HS-5 (cell line): ENCODE results near the gene PDE1A.
"Not testable (repeated sequence)": the region's sequence is repeated elsewhere in the genome, so short reads cannot be mapped to it uniquely, and the experiment has no call there.

ENCODE experiments used
- DNase-seq: peaks from one replicate; pipeline ENCODE4 v3.0.0-alpha.2; 2012; ENCODE audit warnings: low read depth

PDE1A gene

DNA sequence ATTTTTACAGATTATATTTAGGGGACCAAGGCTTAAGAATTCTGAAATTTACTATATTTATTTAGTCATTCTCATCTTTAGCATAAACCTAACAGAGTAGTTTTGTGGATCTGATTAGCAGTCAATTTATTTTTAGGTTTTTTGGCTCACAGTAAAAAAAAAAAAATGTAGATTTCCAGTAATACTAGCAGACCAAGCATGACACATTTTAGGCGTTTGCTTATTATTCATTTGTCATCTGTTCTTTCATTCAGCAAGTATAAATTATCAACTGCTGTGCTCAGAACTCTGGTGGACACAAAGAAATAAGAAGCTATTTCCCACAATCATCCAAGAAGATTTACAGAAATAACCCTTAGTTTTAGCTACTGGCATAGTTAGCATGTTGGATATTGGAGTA lies 20.6 kb downstream of the PDE1A start:
- DNase-seq = no peak

DNA sequence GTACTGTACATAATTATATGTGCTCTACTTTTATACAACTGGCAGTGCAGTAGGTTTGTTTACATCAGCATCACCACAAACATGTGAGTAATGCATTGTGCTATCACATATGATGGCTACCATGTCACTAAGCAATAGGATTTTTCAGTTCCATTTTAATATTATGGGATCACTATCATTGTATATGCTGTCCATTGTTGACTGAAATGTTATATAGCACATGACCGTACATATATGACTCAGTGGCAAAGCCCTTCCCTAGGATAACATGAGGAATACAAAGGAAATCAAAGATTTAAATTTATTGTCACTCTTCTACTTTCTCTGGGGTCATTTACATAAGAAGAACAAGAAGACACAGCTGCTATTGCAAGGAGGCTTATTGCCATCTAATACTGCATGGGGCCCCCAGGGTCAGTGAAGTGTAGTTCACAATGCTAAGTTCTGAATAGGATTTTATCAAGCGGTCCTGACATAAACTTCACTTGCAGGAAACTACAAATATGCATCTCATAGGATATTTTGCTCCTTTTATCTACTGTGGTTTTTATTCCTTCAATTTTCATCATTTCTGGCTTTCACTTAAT lies 21.8 kb downstream of the PDE1A start:
- DNase-seq = peak; percentile 5

DNA sequence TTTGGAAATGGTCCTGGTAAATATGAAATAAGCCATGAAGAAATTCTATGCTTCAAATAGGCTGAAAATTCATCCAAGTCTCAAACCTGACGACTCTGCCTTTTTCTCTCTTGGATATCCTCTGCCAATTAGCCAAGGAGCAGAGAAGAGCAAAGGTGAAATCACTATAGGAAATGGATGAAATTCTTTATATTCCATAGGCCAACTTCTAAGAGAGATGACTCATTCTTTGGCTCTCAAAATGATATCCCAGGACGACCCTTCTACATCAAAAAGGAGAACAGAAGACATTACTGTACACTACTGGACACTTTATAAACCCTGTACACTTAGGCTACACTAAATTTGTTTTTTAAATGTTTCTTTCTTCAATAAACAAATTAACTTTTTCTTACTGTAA lies 22.7 kb downstream of the PDE1A start:
- peak; percentile 51 for DNase-seq

DNA sequence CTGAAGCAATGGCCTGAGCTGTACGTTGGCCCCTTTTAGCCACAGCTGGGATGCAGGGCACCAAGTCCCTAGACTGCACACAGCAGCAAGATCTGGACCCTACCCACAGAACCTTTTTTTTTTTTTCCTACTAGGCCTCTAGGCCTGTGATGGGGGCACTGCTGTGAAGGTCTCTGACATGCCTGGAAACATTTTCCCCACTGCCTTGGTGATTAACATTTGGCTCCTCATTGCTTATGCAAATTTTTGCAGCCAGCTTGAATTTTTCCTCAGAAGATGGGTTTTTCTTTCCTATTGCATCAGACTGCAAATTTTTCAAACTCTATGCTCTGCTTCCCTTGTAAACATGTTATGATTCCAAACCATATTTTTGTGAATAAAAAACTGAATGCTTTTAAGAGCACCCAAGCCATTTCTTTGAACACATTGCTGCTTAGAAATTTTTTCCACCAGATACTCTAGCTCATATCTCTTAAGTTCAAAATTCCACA lies 33.5 kb downstream of the PDE1A start:
- no peak for DNase-seq

DNA sequence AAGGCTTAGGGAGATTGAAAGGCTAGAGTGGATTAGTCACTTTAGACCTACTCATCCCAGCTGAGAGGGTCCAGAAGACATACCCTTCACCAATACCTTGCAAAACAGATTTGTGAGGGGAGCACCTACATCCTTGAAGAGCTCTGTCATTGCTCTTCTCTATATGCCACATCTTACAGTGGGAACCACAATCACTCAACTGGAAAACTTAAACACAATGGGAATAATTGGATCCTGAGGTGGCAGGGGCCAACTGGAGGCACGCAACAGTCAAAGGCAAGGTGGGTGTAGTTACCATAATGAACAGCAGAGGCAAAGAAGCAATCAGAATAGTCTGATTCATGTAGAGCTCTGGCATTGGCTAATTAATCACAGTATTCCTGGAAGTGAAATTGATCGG lies 35.4 kb downstream of the PDE1A start:
- no peak for DNase-seq

DNA sequence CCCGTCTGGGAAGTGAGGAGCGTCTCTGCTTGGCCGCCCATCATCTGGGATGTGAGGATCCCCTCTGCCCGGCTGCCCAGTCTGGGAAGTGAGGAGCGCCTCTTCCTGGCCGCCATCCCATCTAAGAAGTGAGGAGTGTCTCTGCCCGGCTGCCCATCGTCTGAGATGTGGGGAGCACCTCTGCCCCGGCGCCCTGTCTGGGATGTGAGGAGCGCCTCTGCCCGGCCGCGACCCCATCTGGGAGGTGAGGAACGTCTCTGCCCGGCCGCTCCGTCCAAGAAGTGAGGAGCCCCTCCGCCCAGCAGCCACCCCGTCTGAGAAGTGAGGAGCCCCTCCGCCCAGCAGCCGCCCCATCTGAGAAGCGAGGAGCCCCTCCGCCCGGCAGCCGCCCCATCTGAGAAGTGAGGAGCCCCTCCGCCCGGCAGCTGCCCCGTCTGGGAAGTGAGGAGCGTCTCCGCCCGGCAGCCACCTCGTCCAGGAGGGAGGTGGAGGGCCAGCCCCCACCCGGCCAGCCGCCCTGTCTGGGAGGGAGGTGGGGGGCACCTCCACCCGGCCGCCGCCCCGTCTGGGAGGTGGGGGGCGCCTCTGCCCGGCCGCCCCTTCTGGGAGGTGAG lies 40.5 kb downstream of the PDE1A start:
- not testable (repeated sequence) for DNase-seq

DNA sequence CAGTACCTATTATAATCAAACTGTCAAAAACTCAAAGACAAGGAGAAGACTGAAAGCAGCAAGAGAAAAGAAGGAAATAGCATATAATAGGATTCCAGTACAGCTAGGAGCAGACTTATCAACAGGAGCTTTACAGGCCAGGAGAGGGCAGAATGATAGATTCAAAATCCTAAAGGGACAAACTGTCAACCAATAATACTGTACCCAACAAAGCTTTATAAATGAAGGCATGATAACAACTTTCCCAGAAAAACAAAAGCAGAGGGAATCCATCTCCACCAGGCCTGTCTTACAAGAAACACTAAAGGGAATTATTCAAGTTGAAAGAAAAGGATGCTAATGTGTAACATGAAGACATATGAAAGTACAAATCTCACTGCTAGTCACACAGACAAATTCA lies 42.0 kb downstream of the PDE1A start:
- no peak for DNase-seq

DNA sequence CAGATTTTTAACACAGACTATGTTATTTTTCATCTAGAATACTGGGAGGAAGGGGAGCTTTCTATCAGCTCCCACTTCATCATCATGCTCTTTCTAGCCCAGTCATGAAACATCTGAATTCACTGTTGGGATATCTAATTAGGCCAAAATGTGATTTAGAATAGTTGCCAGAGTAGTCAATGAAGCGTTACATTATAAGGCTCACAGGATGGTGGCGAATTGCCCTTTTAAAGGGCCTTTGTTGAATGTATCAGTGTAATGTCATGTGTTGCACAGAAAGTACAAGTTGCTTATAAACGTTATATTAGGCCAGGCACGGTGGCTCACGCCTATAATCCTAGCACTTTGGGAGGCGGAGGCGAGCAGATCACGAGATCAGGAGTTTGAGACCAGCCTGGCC lies 45.6 kb downstream of the PDE1A start:
- no peak for DNase-seq

DNA sequence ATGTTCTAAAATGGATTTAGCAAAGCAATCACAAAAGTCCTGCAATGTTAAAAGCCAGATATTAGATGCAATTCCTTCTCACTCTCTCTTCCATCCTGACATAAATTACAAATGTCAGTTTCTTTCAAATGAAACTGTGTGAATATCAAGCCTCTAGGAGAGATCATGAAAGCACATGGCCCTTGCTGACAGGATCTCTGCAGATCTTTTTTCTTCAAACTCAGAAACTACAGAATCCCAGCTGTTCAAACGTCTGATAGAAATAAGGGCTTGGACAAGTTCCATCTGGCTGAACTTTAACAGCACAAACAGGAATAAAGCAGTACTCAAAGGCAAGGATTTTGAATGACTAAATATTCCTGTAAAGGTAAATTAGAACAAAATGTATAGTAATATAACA lies 47.6 kb downstream of the PDE1A start:
- DNase-seq = no peak

DNA sequence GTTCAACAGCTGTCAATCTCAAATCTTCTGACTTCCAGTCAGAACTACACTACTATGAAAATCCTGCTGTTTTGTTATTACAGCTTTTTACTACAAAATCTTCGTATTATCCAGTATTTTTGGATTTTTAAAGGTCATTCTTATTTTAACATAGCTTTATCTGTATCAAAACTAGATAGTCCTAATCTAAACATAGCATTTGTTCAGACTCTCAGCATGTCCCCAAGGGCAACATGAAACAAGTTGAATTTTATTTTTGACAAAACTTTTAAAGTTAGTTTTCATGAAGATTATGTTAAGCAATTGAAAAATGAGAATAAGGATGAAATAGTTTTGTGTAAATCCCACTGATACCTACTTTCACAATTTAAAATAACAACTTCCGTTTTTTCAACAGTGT lies 48.1 kb downstream of the PDE1A start:
- no peak for DNase-seq

DNA sequence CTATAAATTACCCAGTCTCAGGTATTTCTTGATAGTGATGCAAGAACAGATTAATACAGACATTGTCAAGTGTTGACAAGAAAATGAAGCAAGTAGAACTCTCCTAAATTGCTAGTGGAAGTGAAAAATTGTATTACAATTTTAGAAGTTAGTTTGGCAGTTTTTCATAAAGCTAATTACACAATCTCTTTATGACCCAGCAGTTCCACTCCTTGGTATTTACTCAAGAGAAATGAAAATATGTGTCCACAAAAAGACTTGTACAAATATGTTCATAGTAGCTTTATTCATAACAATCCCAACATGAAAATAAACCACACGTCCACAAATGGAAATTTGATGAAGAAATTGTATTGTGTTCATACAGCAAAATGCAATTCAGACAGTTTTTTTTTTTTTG lies 49.4 kb downstream of the PDE1A start:
- no peak for DNase-seq

DNA sequence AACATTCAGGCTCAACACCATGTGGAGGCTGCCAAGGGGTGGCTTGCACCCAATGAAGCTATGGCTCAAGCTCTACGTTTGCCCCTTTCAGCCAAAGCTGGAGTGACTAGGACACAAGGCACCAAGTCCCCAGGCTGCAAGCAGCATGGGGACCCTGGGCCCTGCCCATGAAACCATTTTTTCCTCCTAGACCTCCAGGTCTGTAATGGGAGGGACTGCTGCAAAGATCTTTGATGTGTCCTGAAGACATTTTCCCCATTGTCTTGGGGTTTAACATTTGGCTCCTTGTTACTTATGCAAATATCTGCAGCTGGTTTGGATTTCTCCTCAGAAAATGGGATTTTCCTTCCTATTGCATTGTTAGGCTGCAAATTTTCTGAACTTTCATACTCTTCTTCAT lies 51.0 kb downstream of the PDE1A start:
- no peak for DNase-seq

DNA sequence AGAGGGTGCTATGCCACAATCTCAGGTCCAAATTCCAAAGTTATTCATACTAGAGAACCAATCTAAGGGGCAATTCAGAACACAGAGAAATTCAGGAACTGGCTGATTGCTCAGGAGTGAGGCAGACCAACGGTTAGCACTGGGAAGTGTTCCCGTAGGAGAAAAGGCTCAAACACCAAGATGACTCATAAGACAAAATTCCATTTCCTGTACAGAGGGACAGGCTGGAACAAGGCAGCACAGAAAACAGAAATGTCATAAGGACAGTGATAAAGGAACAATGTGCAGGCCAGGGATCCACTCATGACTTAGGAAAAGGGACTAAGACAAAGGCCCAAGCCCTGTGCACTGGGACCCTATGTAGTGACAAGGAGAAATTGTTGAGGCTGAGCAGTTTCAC lies 54.2 kb downstream of the PDE1A start:
- peak; percentile 90 for DNase-seq

DNA sequence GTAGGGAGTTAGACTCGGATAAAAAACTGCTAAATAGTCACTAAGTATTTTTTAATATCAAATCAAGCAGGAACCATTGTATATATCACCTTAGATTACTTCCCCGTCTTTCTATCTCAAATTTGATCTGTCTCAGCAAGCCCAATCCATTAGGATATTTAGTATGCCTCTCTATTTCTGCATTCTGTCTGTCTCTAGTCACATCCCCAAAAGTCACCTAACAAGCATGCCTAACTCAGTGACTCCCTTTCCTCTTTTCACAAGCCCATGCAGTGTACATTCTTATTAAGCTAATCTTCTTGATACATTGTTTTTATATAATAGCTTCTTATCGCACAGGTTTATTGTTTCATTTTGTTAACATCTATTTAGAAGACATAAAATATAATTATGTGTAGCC lies 57.8 kb downstream of the PDE1A start:
- DNase-seq = no peak

DNA sequence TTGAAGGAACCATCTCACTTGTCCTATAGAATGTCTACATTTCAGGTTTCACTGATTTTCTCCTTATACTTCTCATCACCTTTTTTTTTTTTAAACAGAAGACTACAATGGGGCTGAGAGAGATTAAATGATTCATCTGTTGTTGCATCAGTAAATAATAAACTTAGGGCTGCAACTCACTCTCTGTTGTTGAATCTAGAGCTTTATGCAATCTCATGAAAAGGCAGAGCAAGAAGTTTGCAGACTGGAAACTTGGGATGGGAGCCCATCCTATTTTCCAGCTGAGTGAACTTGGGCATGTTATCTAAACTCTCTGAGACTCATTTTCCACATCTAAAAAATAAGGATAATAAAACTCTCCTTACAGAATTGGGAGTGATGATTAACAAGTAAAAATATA lies 58.4 kb downstream of the PDE1A start:
- DNase-seq = peak; percentile 14

DNA sequence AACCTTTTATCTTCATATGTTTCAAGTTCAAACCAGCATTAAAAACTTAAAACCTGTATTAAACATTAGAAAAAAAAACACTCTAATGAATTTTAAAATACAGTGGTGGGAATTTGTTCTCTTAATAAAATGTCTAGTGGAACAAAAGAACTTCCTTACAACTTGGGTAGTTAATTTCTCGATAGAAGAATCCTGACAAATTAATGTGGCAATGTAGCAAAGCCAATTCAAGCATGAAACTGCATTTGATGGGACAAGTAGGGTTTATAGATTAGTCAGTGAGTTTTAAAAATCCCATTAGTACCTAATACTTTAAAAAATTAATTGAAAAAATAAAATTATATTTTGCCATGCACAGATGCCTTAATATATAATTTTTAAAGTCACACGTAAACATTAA lies 59.4 kb downstream of the PDE1A start:
- DNase-seq = no peak

DNA sequence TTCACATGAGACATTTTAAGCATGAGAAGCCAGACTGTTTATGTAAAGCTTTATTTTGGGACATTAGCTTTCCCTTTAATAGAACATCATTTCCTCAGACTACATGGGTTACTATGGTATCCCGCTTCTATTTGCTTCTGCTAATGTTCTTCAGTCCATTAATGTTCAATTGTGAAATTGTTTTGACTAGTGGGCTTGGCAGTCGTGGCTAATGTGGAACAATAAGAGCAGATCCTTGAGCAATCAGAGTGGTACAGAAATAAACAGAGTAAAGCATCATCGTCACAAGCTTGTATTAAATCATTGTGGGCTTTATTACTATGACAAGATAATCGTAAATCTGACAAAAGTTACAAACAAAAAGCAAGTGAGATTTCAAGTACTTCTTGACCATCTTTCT lies 60.2 kb downstream of the PDE1A start:
- DNase-seq = no peak

DNA sequence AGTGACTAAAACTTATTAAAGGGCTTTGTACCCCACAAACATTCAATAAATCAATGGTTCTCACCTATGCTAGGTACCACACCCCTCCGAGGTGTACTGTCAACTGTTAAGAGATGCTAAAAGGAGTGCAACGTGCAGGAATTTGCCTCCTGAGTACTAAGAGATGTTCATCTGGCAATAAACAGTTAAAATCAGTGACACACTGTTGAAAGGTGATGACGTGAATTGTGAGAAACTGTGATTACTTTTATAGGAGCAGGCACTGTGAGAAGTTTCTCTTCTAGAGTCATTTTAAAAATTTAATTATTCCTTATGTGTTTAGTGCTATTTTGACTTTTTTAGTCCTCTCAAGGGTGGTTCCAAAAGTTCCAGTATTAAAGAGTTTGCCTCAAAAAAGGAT lies 61.0 kb downstream of the PDE1A start:
- no peak for DNase-seq

DNA sequence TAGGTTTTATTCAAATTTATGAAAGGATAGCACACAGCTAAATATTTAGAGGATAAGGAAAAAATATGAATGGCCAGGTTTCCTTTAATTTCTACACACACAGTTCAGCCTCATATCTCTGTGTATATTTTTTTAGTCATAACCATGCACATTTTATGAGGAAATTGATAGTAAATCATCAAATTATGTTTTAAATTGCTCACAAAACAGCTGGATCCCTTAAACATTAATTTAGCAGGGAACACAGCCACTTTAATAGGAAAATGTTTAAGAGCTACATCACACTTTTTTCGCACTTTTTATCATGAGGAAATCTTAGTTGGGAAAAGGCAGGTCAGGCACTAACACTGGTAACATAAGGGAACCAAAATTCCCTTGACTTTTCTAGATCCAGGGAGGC lies 65.4 kb downstream of the PDE1A start:
- DNase-seq = no peak

DNA sequence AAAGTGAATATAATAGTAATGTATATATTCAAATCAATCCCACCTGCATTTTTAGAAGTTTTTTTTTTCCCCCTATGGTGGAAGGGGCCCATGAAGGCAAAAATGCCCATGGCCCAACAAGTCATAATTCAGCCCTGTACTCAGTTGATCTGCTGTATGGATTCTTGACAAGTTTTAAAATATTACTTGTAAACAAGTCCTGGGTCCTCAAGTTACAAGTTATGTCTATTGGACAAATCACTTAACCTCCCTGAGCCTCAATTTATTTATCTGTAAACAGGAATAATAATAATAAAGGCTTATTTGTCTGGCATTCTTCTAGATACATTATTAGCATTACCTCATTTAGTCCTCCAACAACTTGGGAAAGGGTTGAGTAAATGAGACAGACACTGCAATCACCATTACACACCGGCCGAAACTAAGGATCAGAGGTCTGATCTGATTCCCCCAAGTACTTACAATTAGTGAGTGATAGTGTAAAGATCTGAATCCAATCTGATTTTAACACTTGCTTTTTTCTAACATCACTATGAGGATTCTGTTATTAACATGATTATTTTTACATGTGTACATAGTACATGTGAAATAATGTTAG lies 66.1 kb downstream of the PDE1A start:
- no peak for DNase-seq

DNA sequence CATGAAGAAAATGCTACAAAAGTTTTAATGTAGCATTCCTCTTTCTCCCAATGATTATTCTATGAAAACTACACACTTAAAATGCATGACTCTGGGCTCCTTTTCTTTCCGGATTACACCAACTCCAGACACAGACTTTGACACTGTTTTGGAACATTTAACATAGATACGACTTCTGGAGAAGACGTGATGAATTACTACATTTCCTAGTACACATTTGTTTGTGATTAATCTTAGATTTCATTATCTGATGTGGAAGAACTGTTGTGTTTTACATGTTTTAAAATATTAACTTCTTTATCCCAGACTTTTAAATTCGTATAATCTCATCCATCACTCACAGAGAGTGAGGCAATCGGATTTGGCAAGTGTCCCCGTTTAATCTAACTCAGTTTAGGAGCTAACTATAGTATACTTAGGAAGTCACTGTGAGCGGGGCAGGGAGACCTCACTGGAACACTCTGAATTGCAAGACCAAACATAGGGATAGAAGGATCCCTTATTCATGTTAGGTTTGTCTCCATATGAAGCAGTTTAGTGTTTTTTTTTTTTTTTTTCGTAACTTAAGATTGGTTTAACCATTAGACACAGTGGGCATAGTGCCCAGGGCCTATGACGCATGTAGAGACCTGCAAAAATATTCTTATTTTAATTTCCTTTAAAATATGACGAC lies 66.7 kb downstream of the PDE1A start:
- no peak for DNase-seq

DNA sequence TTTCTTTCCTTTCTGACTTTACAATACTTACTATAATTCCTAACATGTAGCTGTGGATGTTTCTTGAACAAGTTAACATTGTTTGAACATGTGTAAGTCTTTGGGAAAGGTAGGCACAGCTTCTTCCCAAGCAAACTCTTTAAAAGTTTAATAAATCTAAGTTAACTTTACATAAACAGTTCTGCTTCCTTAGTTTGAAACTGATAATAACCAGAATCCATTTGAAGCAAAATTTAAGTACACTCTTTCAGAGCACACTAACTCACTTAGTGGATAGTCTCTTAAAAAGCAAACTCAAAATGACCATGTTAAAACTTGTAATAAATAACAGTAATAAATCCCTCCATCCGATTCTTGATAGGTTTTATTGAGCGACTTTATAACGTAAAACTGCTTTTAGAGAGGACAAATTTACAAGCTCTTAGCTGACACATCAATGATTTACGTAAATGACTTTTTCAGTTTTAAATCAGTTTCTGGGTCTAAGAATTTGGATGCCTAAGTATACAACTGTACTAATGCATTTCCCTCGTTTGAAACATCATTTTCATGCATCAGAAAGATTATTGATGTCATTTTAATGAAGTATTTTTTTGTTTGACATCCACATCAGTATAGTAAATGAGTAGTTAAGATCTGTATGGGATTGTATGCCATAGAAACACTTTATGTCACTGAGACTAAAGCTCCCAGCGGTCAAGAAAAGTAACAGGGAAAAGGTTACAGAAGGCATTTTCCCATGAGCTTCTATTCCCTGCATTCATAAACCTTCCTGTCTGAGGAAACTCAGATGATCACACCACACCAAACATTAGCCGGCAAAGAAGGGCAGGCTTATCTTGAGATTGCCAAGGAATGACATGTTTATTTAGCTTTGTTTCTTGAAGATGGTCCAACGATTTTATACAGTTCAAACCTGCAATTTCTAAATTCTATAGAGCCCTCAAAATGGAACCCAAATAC lies 67.5 kb downstream of the PDE1A start:
- DNase-seq = no peak
